NOMO-1 treated with DMSO at 0.1 percent for 48 hours (cell line): Measurements from ENCODE around the gene RCN2.

Source experiments
- DNase-seq: peaks from one replicate; lab custom pipeline; 2025; ENCODE audit not compliant: unreplicated experiment; lab: John Stamatoyannopoulos, UW

RCN2 gene

GRCh38 chr15:76994001-76994400, 62.5 kb downstream of the RCN2 start:
- peak; percentile 63 for DNase-seq

GRCh38 chr15:76994496-76994895, 62.9 kb downstream of the RCN2 start:
- no peak for DNase-seq

GRCh38 chr15:76994971-76995945, 63.7 kb downstream of the RCN2 start, which contains the start of gene PSTPIP1:
Gene PSTPIP1, plus strand, starts transcription at chr15:76995126. Its CDS starts 448 bp downstream, at chr15:76995574.
- peak; percentile 68 for DNase-seq

GRCh38 chr15:76996076-76996525, 64.6 kb downstream of the RCN2 start:
- DNase-seq, result no peak

- no peak for DNase-seq
Observed at GRCh38 chr15:76996526-76997401, 65.2 kb downstream of the RCN2 start.

- DNase-seq, result no peak
Observed at GRCh38 chr15:76998663-76999285, 67.2 kb downstream of the RCN2 start.

GRCh38 chr15:76999996-77000395, 68.4 kb downstream of the RCN2 start:
- no peak for DNase-seq

- no peak for DNase-seq
Observed at GRCh38 chr15:77001351-77001750, 69.8 kb downstream of the RCN2 start.

GRCh38 chr15:77001966-77002365, 70.4 kb downstream of the RCN2 start:
- DNase-seq, result no peak

GRCh38 chr15:77002436-77002835, 70.9 kb downstream of the RCN2 start:
- DNase-seq, result no peak

GRCh38 chr15:77002954-77003912, 71.7 kb downstream of the RCN2 start:
- peak; percentile 93 for DNase-seq
